Measurements from ENCODE around the gene ID2.

DNA sequence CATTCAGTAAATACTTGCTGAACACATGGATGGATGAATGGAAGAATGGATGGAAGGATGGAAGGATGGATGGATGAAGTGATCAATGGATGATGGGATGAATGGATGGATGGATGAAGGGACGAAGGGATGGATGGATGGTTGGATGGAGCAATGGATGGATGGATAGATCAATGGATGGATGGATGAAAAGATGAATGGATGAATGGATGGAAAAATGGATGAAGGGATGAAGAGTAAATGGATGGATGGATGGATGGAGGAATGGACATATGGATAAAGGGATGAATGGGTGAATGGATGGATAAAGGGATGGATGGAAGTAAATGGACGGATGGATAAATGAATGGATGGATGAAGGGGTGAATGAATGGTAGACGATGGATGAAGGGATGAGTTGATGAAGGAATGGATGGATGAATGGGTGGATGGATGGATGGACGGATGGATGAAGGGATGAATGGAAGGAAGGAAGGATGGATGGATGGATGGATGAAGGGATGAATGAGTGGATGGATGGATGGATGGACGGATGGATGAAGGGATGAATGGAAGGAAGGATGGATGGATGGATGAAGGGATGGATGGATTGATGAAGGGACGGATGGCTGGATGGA lies 13.9 kb upstream of the ID2 start:
- TF ChIP-seq, protein P1, sequence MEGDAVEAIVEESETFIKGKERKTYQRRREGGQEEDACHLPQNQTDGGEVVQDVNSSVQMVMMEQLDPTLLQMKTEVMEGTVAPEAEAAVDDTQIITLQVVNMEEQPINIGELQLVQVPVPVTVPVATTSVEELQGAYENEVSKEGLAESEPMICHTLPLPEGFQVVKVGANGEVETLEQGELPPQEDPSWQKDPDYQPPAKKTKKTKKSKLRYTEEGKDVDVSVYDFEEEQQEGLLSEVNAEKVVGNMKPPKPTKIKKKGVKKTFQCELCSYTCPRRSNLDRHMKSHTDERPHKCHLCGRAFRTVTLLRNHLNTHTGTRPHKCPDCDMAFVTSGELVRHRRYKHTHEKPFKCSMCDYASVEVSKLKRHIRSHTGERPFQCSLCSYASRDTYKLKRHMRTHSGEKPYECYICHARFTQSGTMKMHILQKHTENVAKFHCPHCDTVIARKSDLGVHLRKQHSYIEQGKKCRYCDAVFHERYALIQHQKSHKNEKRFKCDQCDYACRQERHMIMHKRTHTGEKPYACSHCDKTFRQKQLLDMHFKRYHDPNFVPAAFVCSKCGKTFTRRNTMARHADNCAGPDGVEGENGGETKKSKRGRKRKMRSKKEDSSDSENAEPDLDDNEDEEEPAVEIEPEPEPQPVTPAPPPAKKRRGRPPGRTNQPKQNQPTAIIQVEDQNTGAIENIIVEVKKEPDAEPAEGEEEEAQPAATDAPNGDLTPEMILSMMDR (IDR thresholded peaks at IDR 0.05): no peak
- TF ChIP-seq POLR2AphosphoS5 (IDR thresholded peaks at IDR 0.05) (no peak), EP300 (IDR thresholded peaks at IDR 0.05; ENCODE audit: low read depth) (no peak), POLR2A (IDR thresholded peaks at IDR 0.05) (no peak)

Data from transverse colon (tissue), 4 donors.